ENCODE data around the gene RBM39. TPM values are rescaled to one million over a fixed set of nuclear protein-coding genes. Genes with fewer than 3 reads are reported as not detected.
A peak's percentile ranks its signal among the peaks of the same experiment; 100 is the strongest.

RBM39 gene
- total RNA-seq, 2 donors from 2014 or later, result 232 to 413 TPM

GRCh38 chr20:35665949-35666288 lies 76.1 kb downstream of the RBM39 start:
- Histone ChIP-seq H3K9me3 (no peaks in the 10 kb centered on the region), H3K36me3 (peaks cover 9% of the 10 kb centered on the region), H3K4me1 (ENCODE audit: control insufficient read depth in 1 of 2, low read depth in 2 of 2) (peaks cover 15 to 24% of the 10 kb centered on the region in 2 donors), H3K27me3 (replicated peaks; ENCODE audit: insufficient read depth) (no peaks in the 10 kb centered on the region), H3K27ac (no peak overlapping the region), H3K4me3 (no peak overlapping the region)
- DNase-seq (ENCODE audit: low spot score) (no peak), ATAC-seq (ENCODE audit: insufficient number of reproducible peaks, low FRiP score, low read depth) (no peak)
- TF ChIP-seq CTCF (IDR thresholded peaks at IDR 0.05), result no peak

- DNase-seq (ENCODE audit: low spot score) (peak; percentile 55), ATAC-seq (ENCODE audit: insufficient number of reproducible peaks, low FRiP score, low read depth) (peak; percentile 96)
- Histone ChIP-seq H3K36me3 (peaks cover 4% of the 10 kb centered on the region), H3K4me3 (peak within 1 kb of the TSS; percentile 85), H3K27ac (peak within 1 kb of the TSS; percentile 92 to 97), H3K4me1 (ENCODE audit: control insufficient read depth in 1 of 2, low read depth in 2 of 2) (peaks cover 23 to 37% of the 10 kb centered on the region in 2 donors), H3K9me3 (no peaks in the 10 kb centered on the region), H3K27me3 (replicated peaks; ENCODE audit: insufficient read depth) (no peaks in the 10 kb centered on the region)
- no peak for TF ChIP-seq CTCF (IDR thresholded peaks at IDR 0.05)
Observed at GRCh38 chr20:35664466-35665206, 77.4 kb downstream of the RBM39 start, which contains the start of the genes CPNE1 and RBM12. TSS of gene CPNE1 (minus strand) at chr20:35664900. CDS start at chr20:35632923, 31,977 bp downstream. TSS of gene RBM12 (minus strand) at chr20:35664900. CDS start at chr20:35655322, 9,578 bp downstream.

- peaks cover 26 to 43% of the 10 kb centered on the region in 2 donors for H3K4me1 ChIP-seq (ENCODE audit: control insufficient read depth in 1 of 2, low read depth in 2 of 2)
- H3K4me3 ChIP-seq, result peak overlapping the region; percentile 85
- ATAC-seq (ENCODE audit: insufficient number of reproducible peaks, low FRiP score, low read depth) (no peak), DNase-seq (ENCODE audit: low spot score) (no peak)
- H3K27me3 ChIP-seq (replicated peaks; ENCODE audit: insufficient read depth), result no peaks in the 10 kb centered on the region
- no peaks in the 10 kb centered on the region for H3K9me3 ChIP-seq
- no peaks in the 10 kb centered on the region for H3K36me3 ChIP-seq
- no peak for TF ChIP-seq CTCF (IDR thresholded peaks at IDR 0.05)
- peak overlapping the region; percentile 92 to 97 for H3K27ac ChIP-seq
Observed at GRCh38 chr20:35663516-35664465, 78.3 kb downstream of the RBM39 start.

- H3K9me3 ChIP-seq, result no peaks in the 10 kb centered on the region
- no peaks in the 10 kb centered on the region for H3K36me3 ChIP-seq
- H3K4me1 ChIP-seq (ENCODE audit: control insufficient read depth in 1 of 2, low read depth in 2 of 2), result peaks cover 26 to 53% of the 10 kb centered on the region in 2 donors
- TF ChIP-seq CTCF (IDR thresholded peaks at IDR 0.05), result no peak
- H3K27ac ChIP-seq, result peak overlapping the region; percentile 27 to 36
- DNase-seq (ENCODE audit: low spot score), result no peak
- no peaks in the 10 kb centered on the region for H3K27me3 ChIP-seq (replicated peaks; ENCODE audit: insufficient read depth)
- H3K4me3 ChIP-seq, result peak overlapping the region; percentile 85
- no peak for ATAC-seq (ENCODE audit: insufficient number of reproducible peaks, low FRiP score, low read depth)
Observed at GRCh38 chr20:35662551-35662950, 79.5 kb downstream of the RBM39 start.

GRCh38 chr20:35661908-35662307 lies 80.2 kb downstream of the RBM39 start:
- no peak for ATAC-seq (ENCODE audit: insufficient number of reproducible peaks, low FRiP score, low read depth)
- Histone ChIP-seq H3K27me3 (replicated peaks; ENCODE audit: insufficient read depth) (no peaks in the 10 kb centered on the region), H3K9me3 (no peaks in the 10 kb centered on the region), H3K4me3 (peak overlapping the region; percentile 85), H3K4me1 (ENCODE audit: control insufficient read depth in 1 of 2, low read depth in 2 of 2) (peaks cover 32 to 60% of the 10 kb centered on the region in 2 donors), H3K36me3 (no peaks in the 10 kb centered on the region), H3K27ac (peak overlapping the region; percentile 27 to 36)
- no peak for DNase-seq (ENCODE audit: low spot score)
- TF ChIP-seq CTCF (IDR thresholded peaks at IDR 0.05), result no peak

Measured in thoracic aorta (tissue), 2 donors.